HepG2 (cell line): ENCODE data around the gene RPL19.

Experiments
- RAD21 ChIP-seq: fragments of 450-650 bp; formaldehyde crosslinking; IDR thresholded peaks from 2 replicates; pipeline ENCODE4 v1.5.0; 2020; ENCODE audit warnings: mild to moderate bottlenecking
- SIX4 ChIP-seq: sonication (generic); formaldehyde crosslinking; IDR thresholded peaks from 2 replicates; pipeline ENCODE4 v1.4.0; 2020; ENCODE audit warnings: missing genetic modification reagents
- ZNF232 ChIP-seq: sonication (generic); formaldehyde crosslinking; IDR thresholded peaks from 2 replicates; pipeline ENCODE4 v1.4.0; 2020; ENCODE audit warnings: missing genetic modification reagents, borderline replicate concordance
- ZNF253 ChIP-seq: sonication (generic); formaldehyde crosslinking; IDR thresholded peaks from 2 replicates; pipeline ENCODE4 v1.8.0; 2022; ENCODE audit warnings: mild to moderate bottlenecking, missing genetic modification reagents, borderline replicate concordance
- ZNF543 ChIP-seq: sonication (generic); formaldehyde crosslinking; IDR thresholded peaks from 2 replicates; pipeline ENCODE4 v1.4.0; 2020; ENCODE audit warnings: mild to moderate bottlenecking, missing genetic modification reagents

DNA sequence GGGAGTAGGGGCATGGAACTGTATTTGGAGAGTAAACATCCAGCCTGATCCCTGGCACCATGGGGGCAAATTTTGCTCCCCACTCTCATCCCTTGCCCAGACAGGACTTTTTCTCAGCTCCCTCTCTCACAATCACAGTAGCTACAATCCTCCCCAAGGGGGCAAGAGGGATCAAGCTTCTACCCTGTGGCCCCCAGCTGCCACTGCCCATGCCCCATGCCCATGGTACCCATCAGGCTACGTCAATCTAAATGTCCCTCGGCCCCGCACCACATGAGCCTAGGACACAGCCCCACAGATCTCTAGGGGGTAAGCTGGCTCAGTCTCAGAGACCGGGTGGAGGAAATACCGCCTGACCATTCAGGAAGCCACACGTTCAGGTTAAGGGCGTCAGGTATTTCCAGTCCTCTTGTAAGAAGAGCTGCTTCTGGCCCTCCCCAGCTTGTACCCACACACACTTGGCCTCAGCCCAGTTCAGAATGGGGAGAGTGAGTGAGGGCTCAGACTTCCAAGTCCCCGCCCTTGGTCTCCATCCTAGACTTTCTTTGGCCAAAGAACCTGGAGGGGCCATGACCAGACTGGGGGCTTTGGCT is 4.4 kb upstream of the RPL19 start:
- no peak for TF ChIP-seq RAD21 (CRISPR knock-in tag)
- TF ChIP-seq ZNF253 (CRISPR knock-in tag), result no peak
- TF ChIP-seq SIX4, result no peak
- no peak for TF ChIP-seq ZNF232 (CRISPR knock-in tag)
- TF ChIP-seq ZNF543 (CRISPR knock-in tag), result no peak
